ENCODE results near the gene APC2.
"Not testable (repeated sequence)": the region's sequence is repeated elsewhere in the genome, so short reads cannot be mapped to it uniquely, and the experiment has no call there.

Gene APC2

GRCh38 chr19:1467215-1467489 is 17.2 kb downstream of the APC2 start:
- no peak for DNase-seq

GRCh38 chr19:1467490-1468273 is 17.8 kb downstream of the APC2 start:
- no peak for DNase-seq

DNA sequence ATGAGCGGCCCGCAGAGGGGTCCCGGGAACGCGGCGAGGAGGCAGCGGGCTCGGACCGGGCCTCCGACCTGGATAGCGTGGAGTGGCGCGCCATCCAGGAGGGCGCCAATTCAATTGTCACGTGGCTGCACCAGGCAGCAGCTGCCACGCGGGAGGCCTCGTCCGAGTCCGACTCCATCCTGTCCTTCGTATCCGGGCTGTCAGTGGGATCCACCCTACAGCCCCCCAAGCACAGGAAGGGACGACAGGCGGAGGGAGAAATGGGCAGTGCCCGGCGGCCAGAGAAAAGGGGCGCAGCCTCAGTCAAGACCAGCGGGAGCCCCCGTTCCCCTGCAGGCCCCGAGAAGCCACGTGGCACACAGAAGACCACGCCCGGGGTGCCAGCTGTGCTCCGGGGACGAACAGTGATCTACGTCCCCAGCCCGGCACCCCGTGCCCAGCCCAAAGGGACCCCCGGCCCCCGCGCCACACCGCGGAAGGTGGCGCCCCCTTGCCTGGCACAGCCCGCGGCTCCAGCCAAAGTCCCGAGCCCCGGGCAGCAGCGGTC is 18.4 kb downstream of the APC2 start:
- DNase-seq = no peak

- DNase-seq = no peak
Measured at GRCh38 chr19:1468821-1469254, 18.9 kb downstream of the APC2 start.

- no peak for DNase-seq
Measured at GRCh38 chr19:1469255-1470054, 19.5 kb downstream of the APC2 start.

- DNase-seq = no peak
Measured at GRCh38 chr19:1470055-1470304, 20.1 kb downstream of the APC2 start.

GRCh38 chr19:1470305-1471009 is 20.5 kb downstream of the APC2 start:
- peak in 1 of 2 donors; percentile 25 for DNase-seq

GRCh38 chr19:1471010-1471514 is 21.1 kb downstream of the APC2 start:
- DNase-seq = no peak

DNA sequence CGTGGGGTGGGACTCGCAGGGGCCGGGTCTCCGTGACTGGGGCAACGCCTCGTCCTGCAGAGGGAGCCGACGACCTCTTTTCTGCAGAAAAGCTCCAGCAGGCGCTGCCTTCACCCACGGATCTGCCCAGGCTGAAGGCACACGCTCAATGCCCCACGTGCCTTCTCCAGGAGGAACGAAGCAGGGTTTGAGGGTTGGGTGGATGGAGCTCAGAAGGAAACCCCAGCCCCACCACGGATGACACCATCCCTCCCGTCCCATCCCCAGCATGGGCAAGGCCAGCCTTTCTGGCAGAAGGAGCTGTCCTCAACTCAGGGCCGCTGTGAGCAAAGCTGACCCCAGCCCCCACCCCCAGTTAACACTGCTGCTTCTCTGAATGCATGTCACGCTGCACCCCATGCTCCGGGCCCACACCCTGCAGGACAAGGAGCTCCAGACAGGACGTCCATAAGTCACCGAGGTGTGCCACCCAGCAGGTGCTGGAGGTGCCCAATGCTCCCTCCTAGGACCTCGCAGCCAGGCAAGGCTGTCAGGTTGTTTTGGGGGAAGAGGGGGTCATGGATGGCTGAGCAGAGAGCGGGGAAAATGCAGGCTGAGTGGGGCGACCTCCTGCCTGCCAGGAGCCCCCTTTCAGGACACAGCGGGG is 21.7 kb downstream of the APC2 start:
- DNase-seq = peak in 1 of 2 donors; percentile 45

DNA sequence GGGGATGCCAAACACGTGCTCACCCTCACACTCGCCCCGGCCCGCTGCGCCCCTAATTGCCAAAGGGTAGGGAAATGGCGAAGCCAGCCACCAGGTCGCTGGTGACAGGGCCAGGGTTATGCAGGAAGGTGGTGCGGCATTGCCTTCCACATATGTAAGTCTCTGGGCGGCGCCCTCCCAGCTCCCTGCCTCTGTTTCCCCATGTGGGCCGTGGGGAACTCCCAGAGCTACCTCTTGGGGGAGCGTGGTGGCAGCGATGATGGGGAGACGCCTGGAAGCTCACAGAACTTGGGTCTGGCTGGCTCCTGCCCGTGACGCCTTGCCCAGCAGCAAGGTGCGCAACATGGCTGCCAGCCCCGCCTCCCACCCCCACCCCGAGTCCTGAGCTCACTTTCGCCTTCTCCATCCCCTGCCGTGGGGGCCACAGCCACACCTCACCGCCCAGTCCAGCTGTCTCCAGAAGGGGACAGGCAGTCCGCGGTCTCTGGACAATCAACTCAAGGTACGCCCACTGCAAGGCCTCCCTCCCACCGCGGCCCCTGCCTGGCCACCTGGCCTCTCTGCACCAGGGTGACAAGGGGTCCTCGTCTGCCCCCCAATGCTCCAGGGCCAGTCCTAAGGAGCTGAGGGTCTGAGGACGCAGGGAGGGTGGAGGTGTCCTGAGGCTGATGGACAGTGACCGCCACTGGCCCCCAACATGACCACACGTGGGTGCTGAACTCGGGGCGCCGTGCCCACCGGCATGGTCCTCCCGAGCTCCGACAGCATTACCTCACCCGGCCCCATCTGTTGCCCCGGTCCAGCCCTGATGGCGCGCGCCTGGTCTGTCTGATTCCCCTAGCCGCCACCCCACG is 22.5 kb downstream of the APC2 start:
- DNase-seq = no peak

GRCh38 chr19:1473085-1473851 is 23.3 kb downstream of the APC2 start:
- DNase-seq = no peak

- peak; percentile 49 to 55 for DNase-seq
Measured at GRCh38 chr19:1474011-1474764, 24.3 kb downstream of the APC2 start.

GRCh38 chr19:1474765-1475351 is 24.9 kb downstream of the APC2 start:
- DNase-seq = no peak

DNA sequence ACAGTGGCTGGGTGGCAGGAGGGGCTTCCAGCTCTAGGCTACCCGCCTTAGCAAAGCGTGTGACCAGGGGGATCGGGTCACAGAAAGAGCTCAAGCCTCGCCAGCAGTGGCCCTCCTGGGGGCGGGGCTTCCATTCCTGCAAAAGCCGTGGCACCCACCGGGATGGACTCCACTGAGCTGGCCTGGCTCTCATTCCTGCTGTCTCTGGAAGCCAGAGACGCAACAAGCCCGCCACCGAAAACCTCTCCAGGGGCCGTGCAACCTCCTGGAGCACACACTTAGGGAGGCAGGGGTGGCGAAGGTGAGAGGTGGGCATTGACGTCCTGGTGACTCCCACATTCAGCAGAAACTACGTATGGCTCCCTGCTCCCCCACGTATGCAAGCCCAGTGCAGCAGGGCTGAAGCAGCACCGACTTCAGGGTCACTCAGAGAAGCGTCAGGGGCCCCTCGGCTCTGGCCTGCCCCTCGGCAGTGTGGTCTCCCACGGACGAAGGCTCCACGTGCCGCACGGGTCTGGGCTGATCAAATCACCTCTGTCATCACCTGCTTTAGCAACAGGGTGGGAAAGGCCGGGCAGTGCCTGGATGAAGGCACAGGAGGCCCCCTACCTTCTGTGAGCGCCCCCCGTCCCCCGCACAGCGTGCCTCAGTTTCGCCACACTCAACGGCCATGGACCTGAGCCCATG is 26.0 kb downstream of the APC2 start:
- no peak for DNase-seq

- DNase-seq = not testable (repeated sequence)
Measured at GRCh38 chr19:1477056-1477455, 27.1 kb downstream of the APC2 start.

- DNase-seq = peak; percentile 90 to 91
Measured at GRCh38 chr19:1478934-1479707, 29.2 kb downstream of the APC2 start, which contains the start of gene C19orf25. Gene C19orf25 (minus strand): TSS chr19:1479215. CDS start chr19:1478903, 312 bp downstream.

- no peak for DNase-seq
Measured at GRCh38 chr19:1481224-1481892, 31.4 kb downstream of the APC2 start.

DNA sequence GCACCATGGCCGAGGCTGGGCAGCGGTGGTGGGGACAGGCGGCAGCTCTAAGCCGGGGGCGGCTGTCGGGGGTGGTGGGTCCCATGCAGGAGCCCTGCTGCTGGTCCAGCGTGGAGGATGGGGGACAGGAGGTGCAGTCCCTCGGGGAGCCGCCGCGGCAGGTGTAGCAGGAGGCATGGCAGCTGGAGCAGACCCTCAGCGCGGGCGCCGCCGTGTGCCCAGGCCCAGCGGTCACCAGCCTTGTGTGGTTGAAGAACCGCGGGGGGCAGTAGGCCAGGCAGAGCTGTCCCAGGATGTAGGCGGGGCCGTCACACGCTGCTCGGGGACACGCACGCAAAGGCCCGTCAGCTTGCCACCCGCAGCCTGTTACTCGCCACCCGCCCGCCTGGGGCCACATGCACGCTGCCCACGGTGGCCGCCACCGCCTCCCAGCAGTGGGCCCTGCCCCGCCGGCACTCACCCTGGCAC is 32.0 kb downstream of the APC2 start:
- no peak for DNase-seq
